HepG2 (cell line): Measurements from ENCODE around the gene PRKAR1B. TPM values are rescaled to one million over a fixed set of nuclear protein-coding genes. Genes with fewer than 3 reads are reported as not detected.

Experiments
- ATAC-seq: fragments of 200-7000 bp; cut with Tn5 transposase; 3 replicates; pipeline ENCODE4 v1.9.1; 2020; ENCODE audit warnings: mild to moderate bottlenecking, moderate library complexity
- BruUV-seq: library from RNA; stranded (reverse); fragments of 400-500 nt; replicated peaks from 2 replicates; lab custom pipeline; 2021; lab: Mats Ljungman, UMichigan
- CTCF ChIA-PET: fragments of 300-600 bp; formaldehyde crosslinking; extraction: SDS; loops from one replicate; lab custom pipeline; 2021; ENCODE audit warnings: low total read pairs, inconsistent platforms, low intra/inter-chr PET ratio; lab: Yijun Ruan, JAX
- POLR2A ChIA-PET: fragments of 350-600 bp; sonication (Branson Sonifier 250); formaldehyde crosslinking; loops from one replicate; lab custom pipeline; 2020; ENCODE audit warnings: antibody characterized with exemption, inconsistent platforms; lab: Yijun Ruan, JAX
- DNase-seq: peaks from one replicate; pipeline ENCODE4 v3.0.0-alpha.2; 2015; ENCODE audit warnings: low spot score
- FAIRE-seq: peaks from 3 replicates; lab custom pipeline; 2011; peaks lifted over from hg19 to GRCh38; lab: Jason Lieb, UNC
- H2AFZ ChIP-seq: one replicate; pipeline ENCODE4 v1.6.1; 2011; ENCODE audit warnings: low read length, inconsistent platforms
- H3K27ac ChIP-seq: fragments of 300-600 bp; 3 replicates; pipeline ENCODE4 v1.8.0; 2011; ENCODE audit warnings: mixed run types, mild to moderate bottlenecking, mixed read lengths, low read length, inconsistent platforms; ENCODE audit not compliant: insufficient read depth; ENCODE audit errors: extremely low read length
- H3K27me3 ChIP-seq, 2 experiments: fragments of 200-600 bp in 1 of 2; 2 replicates in 1 of 2; 3 replicates in 1 of 2; pipeline versions ENCODE4 v1.6.0 to v1.8.0; 2011; ENCODE audit warnings: low read length in 2 of 2, mild to moderate bottlenecking in 2 of 2, moderate library complexity in 2 of 2, inconsistent platforms in 1 of 2; ENCODE audit not compliant: insufficient read depth in 2 of 2, control insufficient read depth in 1 of 2
- H3K36me3 ChIP-seq, 2 experiments: fragments of 200-600 bp in 1 of 2; replicated peaks in 1 of 2; 2 replicates in 1 of 2; 3 replicates in 1 of 2; pipeline versions ENCODE4 v1.5.1 to v1.8.0; 2011; ENCODE audit warnings: low read length in 2 of 2, inconsistent platforms in 1 of 2; ENCODE audit not compliant: insufficient read depth in 2 of 2, control insufficient read depth in 1 of 2
- H3K4me1 ChIP-seq: 2 replicates; pipeline ENCODE4 v1.5.1; 2012; ENCODE audit warnings: low read length, inconsistent platforms; ENCODE audit not compliant: insufficient read depth
- H3K4me2 ChIP-seq: 2 replicates; pipeline ENCODE4 v1.6.0; 2011; ENCODE audit warnings: low read depth, low read length, inconsistent platforms
- H3K4me3 ChIP-seq, 3 experiments: fragments of 200-600 bp in 1 of 3; sonication (generic), shearing (Covaris generic) in 1 of 3; replicated peaks in 1 of 3; 2 replicates each; pipeline ENCODE4 v1.5.1; 2011 to 2016; ENCODE audit warnings: low read length in 3 of 3, inconsistent platforms in 2 of 3, low read depth in 2 of 3, mild to moderate bottlenecking in 2 of 3, control low read depth in 1 of 3, mixed read lengths in 1 of 3; ENCODE audit not compliant: insufficient read depth in 1 of 3
- H3K79me2 ChIP-seq: one replicate; pipeline ENCODE4 v1.6.1; 2011; ENCODE audit warnings: low read length, inconsistent platforms; ENCODE audit not compliant: insufficient read depth
- H3K9ac ChIP-seq: 2 replicates; pipeline ENCODE4 v1.6.0; 2011; ENCODE audit warnings: mild to moderate bottlenecking, low read depth, low read length, inconsistent platforms; ENCODE audit not compliant: insufficient read depth
- H3K9me3 ChIP-seq: 2 replicates; pipeline ENCODE4 v1.5.1; 2012; ENCODE audit warnings: mild to moderate bottlenecking, low read length
- H4K20me1 ChIP-seq: 2 replicates; pipeline ENCODE4 v1.6.0; 2011; ENCODE audit warnings: inconsistent platforms, mild to moderate bottlenecking, low read length, moderate library complexity; ENCODE audit not compliant: insufficient read depth
- AGO2 ChIP-seq: fragments of 200-400 bp; formaldehyde crosslinking; optimal IDR thresholded peaks from 2 replicates; pipeline ENCODE3; 2017; ENCODE audit warnings: mild to moderate bottlenecking, low read depth, low read length, moderate library complexity
- HNF4G ChIP-seq, 2 experiments: sonication (generic) in 1 of 2; formaldehyde crosslinking in 1 of 2; IDR thresholded peaks; 2 replicates each; pipeline versions ENCODE4 v1.4.0 to v1.6.1; 2011 to 2020; ENCODE audit warnings: borderline replicate concordance in 2 of 2, low read depth in 2 of 2, mild to moderate bottlenecking in 2 of 2, low read length in 1 of 2, missing genetic modification reagents in 1 of 2, moderate library complexity in 1 of 2
- RAD21 ChIP-seq: fragments of 450-650 bp; formaldehyde crosslinking; IDR thresholded peaks from 2 replicates; pipeline ENCODE4 v1.5.0; 2020; ENCODE audit warnings: mild to moderate bottlenecking
- SMAD3 ChIP-seq: sonication (generic); formaldehyde crosslinking; IDR thresholded peaks from 2 replicates; pipeline ENCODE4 v1.4.0; 2020; ENCODE audit warnings: missing genetic modification reagents
- TRIM24 ChIP-seq: sonication (generic); formaldehyde crosslinking; IDR thresholded peaks from 2 replicates; pipeline ENCODE4 v1.8.0; 2022; ENCODE audit warnings: mild to moderate bottlenecking, missing genetic modification reagents
- ZNF589 ChIP-seq: sonication (generic); formaldehyde crosslinking; conservative IDR thresholded peaks from 2 replicates; pipeline ENCODE4 v1.8.0; 2022; ENCODE audit warnings: mild to moderate bottlenecking, moderate library complexity, missing genetic modification reagents
- WGBS: methylation state at CpG from one replicate; pipeline ENCODE4 v1.1.6; 2017; ENCODE audit warnings: low lambda C conversion rate; 5-methylcytosine and 5-hydroxymethylcytosine counted together
- in situ Hi-C: cut with HindIII; loops from 2 replicates; pipeline ENCODE4 v1.10.0; 2017; ENCODE audit warnings: low pct_unique_long_range_greater_than_20kb; ENCODE audit not compliant: extremely low pct_ligation_motif_present
- intact Hi-C: fragments of 100-400 bp; cut with micrococcal nuclease; formaldehyde crosslinking; loops from one replicate; pipeline ENCODE4 v1.10.0; 2022; ENCODE audit not compliant: unreplicated experiment
- polyA plus RNA-seq, 8 experiments: library from polyadenylated mRNA; depleted of rRNA in 3 of 8; stranded (reverse) in 7 of 8; unstranded in 1 of 8; fragments of >200 nt; fragmentation: Illumina TruSeq in 4 of 8; extraction: Trizol in 4 of 8; gene quantifications; 2 replicates each; pipeline versions ENCODE4 v1.2.1 to v1.2.3, GENCODE V29; 2011 to 2016; ENCODE audit warnings: low read depth in 4 of 8, missing spikeins in 1 of 8, mixed read lengths in 1 of 8; ENCODE audit not compliant: insufficient read depth in 1 of 8
- total RNA-seq, 5 experiments: library from RNA; depleted of rRNA; stranded (reverse); fragments of >200 nt; fragmentation: Illumina TruSeq; extraction: Trizol; gene quantifications; 2 replicates each; pipeline ENCODE4 v1.2.3, GENCODE V29; 2016; ENCODE audit warnings: low read depth in 1 of 5
- TF ChIP-seq, protein P1 (sequence below): sonication (generic); formaldehyde crosslinking; IDR thresholded peaks from 2 replicates; pipeline ENCODE4 v1.5.1; 2020; ENCODE audit warnings: missing genetic modification reagents, mild to moderate bottlenecking, borderline replicate concordance

Gene PRKAR1B
- total and polyA plus RNA-seq, 2 of the 13 experiments (the other 11 are each of a cell fraction or from before 2014, with no cell fraction given): 7.9 to 28.2 TPM

DNA sequence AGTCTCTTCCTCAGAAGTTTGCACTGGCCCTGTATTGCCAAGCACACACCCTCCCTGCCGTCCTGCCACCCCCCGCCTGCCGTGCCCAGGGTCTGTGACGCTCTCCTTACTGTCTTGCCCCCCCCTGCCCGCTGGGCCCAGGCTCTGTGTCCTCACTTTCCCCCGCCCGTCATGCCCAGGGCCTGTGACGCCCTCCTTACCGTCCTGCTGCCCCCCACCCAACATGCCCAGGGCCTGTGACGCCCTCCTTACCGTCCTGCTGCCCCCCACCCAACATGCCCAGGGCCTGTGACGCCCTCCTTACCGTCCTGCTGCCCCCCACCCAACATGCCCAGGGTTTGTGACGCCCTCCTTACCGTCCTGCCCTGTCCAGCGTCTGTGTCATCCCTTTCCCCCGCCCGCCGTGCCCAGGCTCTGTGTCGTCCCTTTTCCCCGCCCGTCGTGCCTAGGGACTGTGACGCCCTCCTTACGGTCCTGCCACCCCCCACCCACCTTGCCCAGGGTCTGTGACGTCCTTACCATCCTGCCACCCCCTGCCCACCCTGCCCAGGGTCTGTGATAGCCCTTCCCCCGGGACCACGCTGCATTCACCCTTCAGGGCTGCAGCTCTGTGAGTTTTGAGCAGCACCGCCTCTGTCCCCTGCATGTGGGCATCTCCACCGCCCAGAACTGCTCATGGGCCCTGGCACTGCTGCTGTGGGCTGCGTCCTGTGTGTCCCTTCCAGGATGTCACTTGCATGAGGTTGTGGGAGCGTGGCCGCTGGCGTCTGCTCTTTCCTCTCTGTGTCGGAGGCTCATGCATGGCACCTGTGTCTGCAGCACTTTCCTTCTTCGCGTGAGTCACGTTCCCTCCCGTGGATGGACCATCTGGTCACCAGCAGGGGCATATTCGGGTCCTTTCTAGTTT lies 19.3 kb upstream of the PRKAR1B start:
- CTCF ChIA-PET: no interaction called here
- BruUV-seq: no TSS peak
- FAIRE-seq (no peak), ATAC-seq (no peak), DNase-seq (no peak)
- WGBS: 97% methylated on average over 40 of the region's 40 CpGs
- Histone ChIP-seq H3K4me3 (no peak overlapping the region), H3K27me3 (no peaks in the 10 kb centered on the region), H3K27ac (no peak overlapping the region), H3K4me1 (no peaks in the 10 kb centered on the region), H3K4me2 (no peak overlapping the region), H3K79me2 (peaks cover 4% of the 10 kb centered on the region), H3K9me3 (no peaks in the 10 kb centered on the region), H4K20me1 (0 out of 2 replicates have a peak, but pooled peaks cover 3% of the 10 kb centered on the region), H3K36me3 (peaks cover 12 to 42% of the 10 kb centered on the region in 2 experiments; a peak in 4 of 5 replicates), H3K9ac (no peak overlapping the region), H2AFZ (no peak overlapping the region)
- POLR2A ChIA-PET: no interaction called here
- in situ Hi-C loops (no loop called here), intact Hi-C loops (no loop called here)
- no peak for TF ChIP-seq RAD21
- TF ChIP-seq ZNF589 (CRISPR knock-in tag): no peak
- no peak for TF ChIP-seq TRIM24 (CRISPR knock-in tag)
- TF ChIP-seq AGO2: peak; percentile 21
- TF ChIP-seq, protein P1, sequence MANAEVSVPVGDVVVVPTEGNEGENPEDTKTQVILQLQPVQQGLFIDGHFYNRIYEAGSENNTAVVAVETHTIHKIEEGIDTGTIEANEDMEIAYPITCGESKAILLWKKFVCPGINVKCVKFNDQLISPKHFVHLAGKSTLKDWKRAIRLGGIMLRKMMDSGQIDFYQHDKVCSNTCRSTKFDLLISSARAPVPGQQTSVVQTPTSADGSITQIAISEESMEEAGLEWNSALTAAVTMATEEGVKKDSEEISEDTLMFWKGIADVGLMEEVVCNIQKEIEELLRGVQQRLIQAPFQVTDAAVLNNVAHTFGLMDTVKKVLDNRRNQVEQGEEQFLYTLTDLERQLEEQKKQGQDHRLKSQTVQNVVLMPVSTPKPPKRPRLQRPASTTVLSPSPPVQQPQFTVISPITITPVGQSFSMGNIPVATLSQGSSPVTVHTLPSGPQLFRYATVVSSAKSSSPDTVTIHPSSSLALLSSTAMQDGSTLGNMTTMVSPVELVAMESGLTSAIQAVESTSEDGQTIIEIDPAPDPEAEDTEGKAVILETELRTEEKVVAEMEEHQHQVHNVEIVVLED (CRISPR knock-in tag): no peak
- TF ChIP-seq HNF4G (IDR thresholded peaks at IDR 0.05; ENCODE audit: borderline replicate concordance, low read depth, low read length): no peak
- TF ChIP-seq HNF4G (CRISPR knock-in tag; IDR thresholded peaks at IDR 0.05; ENCODE audit: borderline replicate concordance, low read depth): no peak
- TF ChIP-seq SMAD3 (CRISPR knock-in tag): no peak
